ENCODE results near the gene GIPC2.
"Not testable (repeated sequence)": the region's sequence is repeated elsewhere in the genome, so short reads cannot be mapped to it uniquely, and the experiment has no call there.

The GIPC2 gene

GRCh38 chr1:78038491-78038939 is 7.3 kb upstream of the GIPC2 start:
- peak; percentile 80 for DNase-seq

- no peak for DNase-seq
These were observed 5.2 kb upstream of the GIPC2 start for GRCh38 chr1:78040484-78041089.

- DNase-seq: no peak
These were observed 2.3 kb upstream of the GIPC2 start for GRCh38 chr1:78043436-78043835.

GRCh38 chr1:78044796-78045562 is 787 bp upstream of the GIPC2 start:
- no peak for DNase-seq

GRCh38 chr1:78045563-78045925 is 222 bp upstream of the GIPC2 start:
- DNase-seq: no peak

GRCh38 chr1:78047106-78047505 is 1.3 kb downstream of the GIPC2 start:
- DNase-seq: no peak

- no peak for DNase-seq
These were observed 1.9 kb downstream of the GIPC2 start for GRCh38 chr1:78047631-78048030.

- DNase-seq: no peak
These were observed 2.7 kb downstream of the GIPC2 start for GRCh38 chr1:78048446-78048845.

GRCh38 chr1:78049396-78049795 is 3.6 kb downstream of the GIPC2 start:
- DNase-seq: no peak

GRCh38 chr1:78051005-78051404 is 5.2 kb downstream of the GIPC2 start:
- no peak for DNase-seq

- no peak for DNase-seq
These were observed 7.1 kb downstream of the GIPC2 start for GRCh38 chr1:78052685-78053405.

GRCh38 chr1:78053498-78053897 is 7.7 kb downstream of the GIPC2 start:
- DNase-seq: no peak

- DNase-seq: no peak
These were observed 8.8 kb downstream of the GIPC2 start for GRCh38 chr1:78054559-78054958.

GRCh38 chr1:78054972-78055371 is 9.2 kb downstream of the GIPC2 start:
- DNase-seq: no peak

- no peak for DNase-seq
These were observed 9.9 kb downstream of the GIPC2 start for GRCh38 chr1:78055565-78056132.

GRCh38 chr1:78058670-78059069 is 12.9 kb downstream of the GIPC2 start:
- DNase-seq: no peak

GRCh38 chr1:78060857-78061563 is 15.2 kb downstream of the GIPC2 start:
- no peak for DNase-seq

- no peak for DNase-seq
These were observed 16.2 kb downstream of the GIPC2 start for GRCh38 chr1:78061825-78062523.

- not testable (repeated sequence) for DNase-seq
These were observed 19.1 kb downstream of the GIPC2 start for GRCh38 chr1:78064886-78065285.

- DNase-seq: no peak
These were observed 23.0 kb downstream of the GIPC2 start for GRCh38 chr1:78068681-78069283.

GRCh38 chr1:78069784-78070183 is 24.0 kb downstream of the GIPC2 start:
- no peak for DNase-seq

- DNase-seq: no peak
These were observed 24.4 kb downstream of the GIPC2 start for GRCh38 chr1:78070210-78070609.
